OCI-LY3 (cell line): ENCODE measurements around the gene CFAP77.

Experiments
- H2AFZ ChIP-seq: fragments of 200-600, 300-600 bp; shearing (Covaris generic); 2 replicates; pipeline ENCODE4 v1.6.0; 2014; ENCODE audit warnings: antibody characterized with exemption, low read depth, low read length
- H3K27ac ChIP-seq: fragments of 200-600, 300-600 bp; sonication (generic); 2 replicates; pipeline ENCODE4 v1.5.1; 2014; ENCODE audit warnings: mild to moderate bottlenecking, low read length, moderate library complexity, mixed read lengths
- H3K27me3 ChIP-seq: fragments of 200-600, 300-600 bp; sonication (generic); 2 replicates; pipeline ENCODE4 v1.6.1; 2014; ENCODE audit warnings: low read depth, low read length, mixed read lengths
- H3K36me3 ChIP-seq: fragments of 200-600, 300-600 bp; sonication (generic); replicated peaks from 2 replicates; pipeline ENCODE3; 2014; ENCODE audit warnings: low read depth, low read length, mixed read lengths
- H3K4me1 ChIP-seq: fragments of 300-600, 200-600 bp; sonication (generic); 2 replicates; pipeline ENCODE4 v1.6.1; 2014; ENCODE audit warnings: low read length, mixed read lengths
- H3K4me2 ChIP-seq: fragments of 200-600, 300-600 bp; sonication (generic); 2 replicates; pipeline ENCODE4 v1.6.1; 2014; ENCODE audit warnings: low read length, mixed read lengths
- H3K4me3 ChIP-seq: fragments of 300-600, 200-600 bp; sonication (generic); 2 replicates; pipeline ENCODE4 v1.5.1; 2014; ENCODE audit warnings: antibody characterized with exemption, mild to moderate bottlenecking, low read length, moderate library complexity
- H3K79me2 ChIP-seq: fragments of 300-600, 200-600 bp; shearing (Covaris generic); 2 replicates; pipeline ENCODE4 v1.6.1; 2014; ENCODE audit warnings: mild to moderate bottlenecking, low read length, mixed read lengths
- H3K9ac ChIP-seq: fragments of 300-600, 200-600 bp; shearing (Covaris generic); 2 replicates; pipeline ENCODE4 v1.6.0; 2014; ENCODE audit warnings: mild to moderate bottlenecking, low read length, moderate library complexity
- H3K9me3 ChIP-seq: fragments of 200-600, 300-600 bp; shearing (Covaris generic); 2 replicates; pipeline ENCODE4 v1.6.1; 2014; ENCODE audit warnings: low read length, mixed read lengths; ENCODE audit not compliant: insufficient read depth
- H4K20me1 ChIP-seq: fragments of 200-600, 300-600 bp; sonication (generic); 2 replicates; pipeline ENCODE4 v1.6.1; 2016; ENCODE audit warnings: low read length, mixed read lengths; ENCODE audit not compliant: insufficient read depth
- EZH2phosphoT487 ChIP-seq: fragments of 200-600 bp; shearing (Covaris generic); IDR thresholded peaks from 2 replicates; pipeline ENCODE4 v1.6.1; 2018; ENCODE audit warnings: antibody characterized with exemption, mixed run types, low read depth
- TF ChIP-seq, protein P1 (sequence below): fragments of 200-600, 300-600 bp; sonication (generic); IDR thresholded peaks from 2 replicates; pipeline ENCODE4 v1.5.1; 2014; ENCODE audit warnings: antibody characterized with exemption, low read length, low read depth

Gene CFAP77

DNA sequence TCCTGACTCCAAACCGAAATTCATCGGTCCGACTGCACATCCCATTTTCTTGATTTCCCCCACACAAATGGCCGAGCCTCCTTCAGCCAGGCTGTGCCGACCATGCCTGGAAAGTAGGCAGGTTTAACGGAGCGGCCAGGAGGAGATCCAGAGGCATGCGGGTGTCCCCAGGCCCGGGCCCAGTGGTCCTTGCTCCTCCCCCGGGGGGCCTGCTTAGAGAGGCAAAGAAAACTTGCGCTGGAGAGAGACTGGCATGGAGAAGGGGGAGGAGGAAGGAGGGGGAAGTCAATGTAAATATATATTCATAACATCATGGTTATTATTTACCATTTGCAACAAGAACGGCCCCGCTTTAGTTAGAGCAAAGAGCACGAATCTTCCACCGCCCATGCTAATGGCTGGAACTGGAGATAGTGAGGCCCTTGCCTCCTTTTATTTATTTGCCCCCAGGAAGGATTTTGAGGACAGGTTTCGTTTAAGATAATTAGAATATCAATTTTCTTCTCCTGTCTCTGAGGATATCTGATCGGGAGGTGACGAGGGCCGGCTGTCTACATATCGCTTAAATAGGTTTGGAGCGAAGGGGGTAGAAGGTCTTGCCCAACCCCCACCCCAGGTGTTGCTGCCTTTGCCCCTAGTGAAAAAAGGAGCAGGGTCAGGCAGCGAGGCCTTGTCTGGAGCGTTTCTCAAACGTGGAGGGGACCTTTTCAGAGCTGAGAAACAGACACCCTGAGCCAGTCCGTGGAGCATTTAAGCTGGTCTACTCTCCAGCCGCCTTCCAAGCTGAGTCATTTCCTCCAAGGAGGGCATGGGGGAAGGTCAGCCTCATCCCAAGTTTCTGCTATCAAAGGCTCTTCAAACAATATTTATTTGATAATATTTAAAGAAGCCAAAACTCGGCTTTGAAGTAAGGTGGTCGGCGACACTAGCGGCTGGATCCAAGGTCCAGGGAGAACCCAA is 174.9 kb downstream of the CFAP77 start:
- Histone ChIP-seq H3K27ac (no peak overlapping the region), H4K20me1 (no peaks in the 10 kb centered on the region), H2AFZ (no peak overlapping the region), H3K9me3 (no peaks in the 10 kb centered on the region), H3K27me3 (no peaks in the 10 kb centered on the region), H3K4me3 (no peak overlapping the region), H3K79me2 (no peaks in the 10 kb centered on the region), H3K4me2 (no peak overlapping the region), H3K4me1 (peaks cover 9% of the 10 kb centered on the region), H3K9ac (no peak overlapping the region), H3K36me3 (no peaks in the 10 kb centered on the region)
- TF ChIP-seq EZH2phosphoT487 = no peak
- TF ChIP-seq, protein P1, sequence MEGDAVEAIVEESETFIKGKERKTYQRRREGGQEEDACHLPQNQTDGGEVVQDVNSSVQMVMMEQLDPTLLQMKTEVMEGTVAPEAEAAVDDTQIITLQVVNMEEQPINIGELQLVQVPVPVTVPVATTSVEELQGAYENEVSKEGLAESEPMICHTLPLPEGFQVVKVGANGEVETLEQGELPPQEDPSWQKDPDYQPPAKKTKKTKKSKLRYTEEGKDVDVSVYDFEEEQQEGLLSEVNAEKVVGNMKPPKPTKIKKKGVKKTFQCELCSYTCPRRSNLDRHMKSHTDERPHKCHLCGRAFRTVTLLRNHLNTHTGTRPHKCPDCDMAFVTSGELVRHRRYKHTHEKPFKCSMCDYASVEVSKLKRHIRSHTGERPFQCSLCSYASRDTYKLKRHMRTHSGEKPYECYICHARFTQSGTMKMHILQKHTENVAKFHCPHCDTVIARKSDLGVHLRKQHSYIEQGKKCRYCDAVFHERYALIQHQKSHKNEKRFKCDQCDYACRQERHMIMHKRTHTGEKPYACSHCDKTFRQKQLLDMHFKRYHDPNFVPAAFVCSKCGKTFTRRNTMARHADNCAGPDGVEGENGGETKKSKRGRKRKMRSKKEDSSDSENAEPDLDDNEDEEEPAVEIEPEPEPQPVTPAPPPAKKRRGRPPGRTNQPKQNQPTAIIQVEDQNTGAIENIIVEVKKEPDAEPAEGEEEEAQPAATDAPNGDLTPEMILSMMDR = no peak

DNA sequence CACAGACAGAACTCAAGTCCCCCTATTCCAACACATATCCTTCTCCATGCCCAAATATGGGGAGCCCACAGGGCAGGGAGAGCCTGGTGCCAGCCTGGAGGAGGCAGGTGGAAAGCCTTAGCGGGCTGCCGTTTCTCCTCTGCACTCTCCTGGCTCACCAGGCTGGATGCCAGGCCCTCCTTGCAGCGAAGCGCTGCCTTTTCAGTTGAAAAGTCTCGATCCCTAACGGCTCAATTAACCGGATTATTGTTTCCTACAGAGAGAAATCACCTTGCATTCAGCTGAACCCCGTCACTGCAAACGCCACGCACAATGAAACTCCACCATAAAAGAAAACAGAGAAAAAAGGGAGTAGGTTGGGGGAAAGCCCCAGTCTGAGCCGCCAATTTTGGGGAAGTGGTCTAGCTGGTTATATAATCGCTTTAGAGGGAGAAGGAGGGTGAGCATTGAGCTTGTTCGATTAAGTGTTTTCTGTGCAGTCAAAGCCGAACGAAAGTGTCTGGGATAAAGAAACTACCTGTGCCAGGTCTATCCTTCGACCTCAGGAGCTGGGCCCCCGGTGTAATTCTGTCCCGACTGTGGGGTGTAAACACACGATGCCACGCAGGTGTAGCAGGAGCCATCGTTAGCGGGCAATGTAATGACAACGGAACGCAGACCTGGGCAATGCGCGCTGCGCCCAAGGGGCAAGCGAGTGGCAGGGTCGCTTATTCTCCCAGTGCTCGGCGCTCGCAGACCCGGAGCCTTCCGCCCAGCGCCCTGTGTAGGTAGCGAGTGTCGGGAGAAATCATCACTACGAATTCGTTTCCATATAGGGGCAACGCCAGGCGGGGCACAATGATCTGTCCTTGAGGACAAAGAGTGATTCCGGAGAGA is 176.2 kb downstream of the CFAP77 start:
- Histone ChIP-seq H2AFZ (no peak overlapping the region), H3K79me2 (no peaks in the 10 kb centered on the region), H3K4me3 (no peak overlapping the region), H3K36me3 (no peaks in the 10 kb centered on the region), H4K20me1 (no peaks in the 10 kb centered on the region), H3K9me3 (no peaks in the 10 kb centered on the region), H3K4me1 (peaks cover 9% of the 10 kb centered on the region), H3K27ac (no peak overlapping the region), H3K27me3 (no peaks in the 10 kb centered on the region), H3K9ac (no peak overlapping the region), H3K4me2 (peak overlapping the region; percentile 29; the same call in 1 of the 2 replicates)
- TF ChIP-seq EZH2phosphoT487 = no peak
- TF ChIP-seq, protein P1 = no peak

DNA sequence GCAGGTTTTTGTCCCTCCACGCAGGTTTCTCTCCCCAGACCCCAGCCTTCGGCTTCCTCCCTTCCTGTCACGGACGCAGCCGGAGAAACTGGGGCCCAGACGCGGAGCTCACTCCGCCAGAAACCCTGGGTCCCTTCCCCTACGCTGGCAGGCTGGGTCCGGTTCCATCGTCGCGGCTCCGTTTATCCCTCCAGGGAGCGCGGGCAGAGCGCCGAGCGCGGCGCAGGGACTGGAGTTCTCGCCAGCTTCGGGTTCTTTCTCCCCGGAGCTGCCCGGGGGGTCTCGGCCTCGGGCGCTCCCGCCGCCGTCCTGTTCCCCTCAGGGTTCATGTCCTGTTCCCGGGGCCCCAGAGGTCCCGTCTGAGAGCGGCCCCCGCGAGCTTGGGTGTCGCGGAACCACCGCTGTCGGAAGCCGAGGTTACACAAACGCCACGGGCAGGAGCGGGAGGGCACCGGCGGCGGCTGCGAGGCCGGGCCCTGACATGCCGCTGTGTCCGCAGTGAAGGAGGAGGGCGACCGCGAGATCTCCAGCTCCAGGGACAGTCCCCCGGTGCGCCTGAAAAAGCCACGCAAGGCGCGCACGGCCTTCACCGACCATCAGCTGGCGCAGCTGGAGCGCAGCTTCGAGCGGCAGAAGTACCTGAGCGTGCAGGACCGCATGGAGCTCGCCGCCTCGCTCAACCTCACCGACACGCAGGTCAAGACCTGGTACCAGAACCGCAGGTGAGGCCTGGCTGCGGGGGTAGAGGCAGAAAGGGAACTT is 177.0 kb downstream of the CFAP77 start:
- Histone ChIP-seq H3K27ac (no peak overlapping the region), H3K4me3 (no peak overlapping the region), H3K27me3 (no peaks in the 10 kb centered on the region)

More for the DNA sequence above, 177.0 kb downstream of the CFAP77 start:
- no peak for TF ChIP-seq EZH2phosphoT487
- TF ChIP-seq, protein P1 = no peak
- H4K20me1 ChIP-seq = no peaks in the 10 kb centered on the region
- no peaks in the 10 kb centered on the region for H3K79me2 ChIP-seq
- H2AFZ ChIP-seq = no peak overlapping the region
- no peaks in the 10 kb centered on the region for H3K9me3 ChIP-seq
- no peak overlapping the region for H3K9ac ChIP-seq
- H3K36me3 ChIP-seq = no peaks in the 10 kb centered on the region
- peaks cover 9% of the 10 kb centered on the region for H3K4me1 ChIP-seq
- no peak overlapping the region for H3K4me2 ChIP-seq
